Measurements from ENCODE around the gene NT5C2. TPM values are rescaled to one million over a fixed set of nuclear protein-coding genes. Genes with fewer than 3 reads are reported as not detected.

The NT5C2 gene
- polyA plus RNA-seq, 3 donors: 68.6 to 116 (median 81.8) TPM

GRCh38 chr10:103106539-103106938 lies 86.5 kb downstream of the NT5C2 start:
- Mint-ChIP-seq H3K4me3 (no peak overlapping the region), H3K9me3 (no peaks in the 10 kb centered on the region), H3K27ac (peak overlapping the region in 1 of 7 donors; percentile 34), H3K36me3 (peaks cover 53 to 77% of the 10 kb centered on the region in 2 donors), H3K4me1 (peaks cover 16% of the 10 kb centered on the region), H3K27me3 (ENCODE audit: low read depth in 3 of 3) (no peaks in the 10 kb centered on the region)
- peak overlapping the region in 1 of 2 donors; percentile 32 for H3K27ac ChIP-seq (ENCODE audit: low read depth in 1 of 2, low read length in 2 of 2)
- peaks cover 71% of the 10 kb centered on the region for H3K79me2 ChIP-seq (ENCODE audit: insufficient read depth, low read length)
- H3K4me2 ChIP-seq (replicated peaks; ENCODE audit: extremely low read depth, low read length, poor library complexity, severe bottlenecking): no peak overlapping the region
- peaks cover 4 to 5% of the 10 kb centered on the region in 2 donors for H3K4me1 ChIP-seq (ENCODE audit: control insufficient read depth in 1 of 2, insufficient read depth in 2 of 2, low read length in 2 of 2)
- H3K4me3 ChIP-seq (replicated peaks in 1 of 3; ENCODE audit: low read depth in 2 of 3, low read length in 3 of 3): no peak overlapping the region
- DNase-seq: no peak
- H3K9ac ChIP-seq (ENCODE audit: insufficient read depth, low read length, poor library complexity, severe bottlenecking): no peak overlapping the region
- no peak overlapping the region for H2AFZ ChIP-seq (ENCODE audit: insufficient read depth, low read depth, low read length, poor library complexity, severe bottlenecking)
- peaks cover 97% of the 10 kb centered on the region for H4K20me1 ChIP-seq (ENCODE audit: insufficient read depth, low read length)
- no peaks in the 10 kb centered on the region for H3K9me3 ChIP-seq (replicated peaks in 1 of 2; ENCODE audit: control insufficient read depth in 1 of 2, insufficient read depth in 1 of 2, low read length in 2 of 2)
- H3K27me3 ChIP-seq (ENCODE audit: control insufficient read depth in 2 of 2, insufficient read depth in 2 of 2, low read length in 2 of 2): no peaks in the 10 kb centered on the region
- TF ChIP-seq, protein P1, sequence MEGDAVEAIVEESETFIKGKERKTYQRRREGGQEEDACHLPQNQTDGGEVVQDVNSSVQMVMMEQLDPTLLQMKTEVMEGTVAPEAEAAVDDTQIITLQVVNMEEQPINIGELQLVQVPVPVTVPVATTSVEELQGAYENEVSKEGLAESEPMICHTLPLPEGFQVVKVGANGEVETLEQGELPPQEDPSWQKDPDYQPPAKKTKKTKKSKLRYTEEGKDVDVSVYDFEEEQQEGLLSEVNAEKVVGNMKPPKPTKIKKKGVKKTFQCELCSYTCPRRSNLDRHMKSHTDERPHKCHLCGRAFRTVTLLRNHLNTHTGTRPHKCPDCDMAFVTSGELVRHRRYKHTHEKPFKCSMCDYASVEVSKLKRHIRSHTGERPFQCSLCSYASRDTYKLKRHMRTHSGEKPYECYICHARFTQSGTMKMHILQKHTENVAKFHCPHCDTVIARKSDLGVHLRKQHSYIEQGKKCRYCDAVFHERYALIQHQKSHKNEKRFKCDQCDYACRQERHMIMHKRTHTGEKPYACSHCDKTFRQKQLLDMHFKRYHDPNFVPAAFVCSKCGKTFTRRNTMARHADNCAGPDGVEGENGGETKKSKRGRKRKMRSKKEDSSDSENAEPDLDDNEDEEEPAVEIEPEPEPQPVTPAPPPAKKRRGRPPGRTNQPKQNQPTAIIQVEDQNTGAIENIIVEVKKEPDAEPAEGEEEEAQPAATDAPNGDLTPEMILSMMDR (IDR thresholded peaks at IDR 0.05): no peak
- intact Hi-C loops (cut with micrococcal nuclease): no loop called here
- peaks cover 59 to 85% of the 10 kb centered on the region in 2 donors for H3K36me3 ChIP-seq (replicated peaks in 1 of 2; ENCODE audit: control insufficient read depth in 1 of 2, insufficient read depth in 2 of 2, low read length in 2 of 2)

DNA sequence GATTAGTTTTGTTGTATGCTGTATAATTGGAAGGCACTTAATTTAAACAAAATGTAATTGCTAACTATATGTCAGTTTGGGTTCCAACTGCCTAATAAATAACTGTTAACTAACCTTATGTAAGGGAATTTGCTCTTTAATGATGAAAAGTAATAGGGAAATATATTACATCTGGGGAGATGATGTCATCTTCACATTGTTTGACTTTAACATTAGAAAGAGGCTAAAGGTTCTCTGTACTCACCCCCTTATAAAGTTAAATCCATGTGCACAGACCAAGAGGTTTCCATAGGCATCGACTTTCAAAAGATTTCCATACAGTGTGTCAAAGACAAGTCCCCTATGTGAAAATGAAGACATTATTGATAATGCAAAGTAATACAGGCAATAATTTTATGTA lies 87.6 kb downstream of the NT5C2 start:
- peaks cover 55 to 78% of the 10 kb centered on the region in 2 donors for H3K36me3 Mint-ChIP-seq
- intact Hi-C loops (cut with micrococcal nuclease): no loop called here
- H3K4me3 ChIP-seq (replicated peaks in 1 of 3; ENCODE audit: low read depth in 2 of 3, low read length in 3 of 3): no peak overlapping the region
- H3K27ac Mint-ChIP-seq: no peak overlapping the region
- H3K79me2 ChIP-seq (ENCODE audit: insufficient read depth, low read length): peaks cover 62% of the 10 kb centered on the region
- H3K9ac ChIP-seq (ENCODE audit: insufficient read depth, low read length, poor library complexity, severe bottlenecking): no peak overlapping the region
- no peak overlapping the region for H2AFZ ChIP-seq (ENCODE audit: insufficient read depth, low read depth, low read length, poor library complexity, severe bottlenecking)
- peaks cover 95% of the 10 kb centered on the region for H4K20me1 ChIP-seq (ENCODE audit: insufficient read depth, low read length)
- H3K27me3 Mint-ChIP-seq (ENCODE audit: low read depth in 3 of 3): no peaks in the 10 kb centered on the region
- peaks cover 69 to 90% of the 10 kb centered on the region in 2 donors for H3K36me3 ChIP-seq (replicated peaks in 1 of 2; ENCODE audit: control insufficient read depth in 1 of 2, insufficient read depth in 2 of 2, low read length in 2 of 2)
- no peaks in the 10 kb centered on the region for H3K27me3 ChIP-seq (ENCODE audit: control insufficient read depth in 2 of 2, insufficient read depth in 2 of 2, low read length in 2 of 2)
- DNase-seq: no peak
- peaks cover 9% of the 10 kb centered on the region for H3K4me1 Mint-ChIP-seq
- H3K4me3 Mint-ChIP-seq: no peak overlapping the region
- H3K9me3 ChIP-seq (replicated peaks in 1 of 2; ENCODE audit: control insufficient read depth in 1 of 2, insufficient read depth in 1 of 2, low read length in 2 of 2): no peaks in the 10 kb centered on the region
- TF ChIP-seq, protein P1 (IDR thresholded peaks at IDR 0.05): no peak
- H3K27ac ChIP-seq (ENCODE audit: low read depth in 1 of 2, low read length in 2 of 2): no peak overlapping the region
- H3K9me3 Mint-ChIP-seq: no peaks in the 10 kb centered on the region
- H3K4me2 ChIP-seq (replicated peaks; ENCODE audit: extremely low read depth, low read length, poor library complexity, severe bottlenecking): no peak overlapping the region
- no CpG with 5 or more reads among the region's 1 CpG for WGBS (ENCODE audit: insufficient coverage)
- peaks cover 0 to 4% of the 10 kb centered on the region in 2 donors for H3K4me1 ChIP-seq (ENCODE audit: control insufficient read depth in 1 of 2, insufficient read depth in 2 of 2, low read length in 2 of 2)

Measured in CD14-positive monocyte (primary cell).